Naive thymus-derived CD8-positive, alpha-beta T cell (primary cell): Measurements from ENCODE around the gene PCDHGA4. TPM values are rescaled to one million over a fixed set of nuclear protein-coding genes. Genes with fewer than 3 reads are reported as not detected.
"Not testable (repeated sequence)": the region's sequence is repeated elsewhere in the genome, so short reads cannot be mapped to it uniquely, and the experiment has no call there.

Source experiments
- ATAC-seq, 2 donors: fragments of 150-1000 bp; cut with Tn5 transposase in 1 of 2; sonication (Bioruptor Pico), chemical (Tn5 transposase) in 1 of 2; 1 replicate in 1 of 2; 2 replicates in 1 of 2; pipeline ENCODE4 v1.10.0; 2021; ENCODE audit warnings: mild to moderate bottlenecking in 2 of 2, moderate library complexity in 2 of 2
- POLR2A ChIA-PET: fragments of 350-600 bp; sonication (Branson Sonifier 250); formaldehyde crosslinking; loops from one replicate; lab custom pipeline; 2021; ENCODE audit warnings: antibody characterized with exemption; lab: Charles Lee
- DNase-seq, 10 donors: peaks; one replicate each; pipeline versions ENCODE4 v3.0.0 to v3.0.0-alpha.2; 2020 to 2022
- H3K27ac Mint-ChIP-seq, 10 donors: one replicate each; pipeline ENCODE4 v1.8.0; 2020 to 2022; ENCODE audit warnings: mild to moderate bottlenecking in 10 of 10, mixed read lengths in 10 of 10, moderate library complexity in 4 of 10, inconsistent platforms in 1 of 10
- H3K27me3 Mint-ChIP-seq, 5 donors: one replicate each; pipeline ENCODE4 v1.8.0; 2021 to 2022; ENCODE audit warnings: mixed read lengths in 5 of 5
- H3K36me3 Mint-ChIP-seq, 3 donors: one replicate each; pipeline ENCODE4 v1.8.0; 2020 to 2022; ENCODE audit warnings: mixed read lengths in 3 of 3, mild to moderate bottlenecking in 2 of 3, inconsistent platforms in 1 of 3
- H3K4me1 Mint-ChIP-seq, 4 donors: one replicate each; pipeline ENCODE4 v1.8.0; 2021 to 2022; ENCODE audit warnings: mixed read lengths in 4 of 4
- H3K4me3 Mint-ChIP-seq, 10 donors: one replicate each; pipeline ENCODE4 v1.8.0; 2020 to 2022; ENCODE audit warnings: mild to moderate bottlenecking in 10 of 10, mixed read lengths in 10 of 10, moderate library complexity in 6 of 10, inconsistent platforms in 1 of 10
- H3K9me3 Mint-ChIP-seq, 9 donors: one replicate each; pipeline ENCODE4 v1.8.0; 2020 to 2022; ENCODE audit warnings: mixed read lengths in 9 of 9, mild to moderate bottlenecking in 3 of 9, inconsistent platforms in 1 of 9, moderate library complexity in 1 of 9
- polyA plus RNA-seq, 3 donors: library from polyadenylated mRNA; unstranded; fragments of 300-500 nt; fragmentation: Illumina TruSeq; gene quantifications; one replicate each; pipeline ENCODE4 v1.2.3, GENCODE V29; 2021
- total RNA-seq, 8 experiments: library from RNA in 2 of 8; stranded (reverse) in 2 of 8; gene quantifications; one replicate each; pipeline ENCODE4 v1.2.3 and lab custom pipeline; 2021 to 2026

PCDHGA4 gene
- total and polyA plus RNA-seq, 5 experiments from 2014 or later = 0.11 to 0.34 TPM; not detected in 3

GRCh38 chr5:141389153-141390042 is 34.6 kb downstream of the PCDHGA4 start:
- DNase-seq = no peak

GRCh38 chr5:141392429-141393198 is 37.8 kb downstream of the PCDHGA4 start, which contains the start of gene PCDHGA8:
PCDHGA8 (plus strand) TSS chr5:141392633; CDS start chr5:141392814, 181 bp downstream.
- peaks cover 0 to 83% (median 38%) of the 10 kb centered on the region in 9 donors for H3K9me3 Mint-ChIP-seq
- H3K4me3 Mint-ChIP-seq = peak within 1 kb of the TSS in 1 of 10 donors; percentile 52
- DNase-seq (no peak), ATAC-seq (no peak)
- H3K27me3 Mint-ChIP-seq = peaks cover 41 to 87% (median 68%) of the 10 kb centered on the region in 5 donors
- H3K36me3 Mint-ChIP-seq = peaks cover 21 to 51% (median 35%) of the 10 kb centered on the region in 3 donors
- POLR2A ChIA-PET = interaction anchor here (0.6 kb wide), 1 partner anchor 497 kb away, joined by 5 read pairs; no protein-coding TSS in a partner anchor
- peaks cover 0 to 2% (median 0%) of the 10 kb centered on the region in 4 donors for H3K4me1 Mint-ChIP-seq
- H3K27ac Mint-ChIP-seq = peak within 1 kb of the TSS in 1 of 10 donors; percentile 67

More at GRCh38 chr5:141389153-141390042, 34.6 kb downstream of the PCDHGA4 start:
- Mint-ChIP-seq H3K9me3 (peaks cover 14 to 87% (median 51%) of the 10 kb centered on the region in 9 donors), H3K4me1 (peaks cover 0 to 2% (median 1%) of the 10 kb centered on the region in 4 donors), H3K4me3 (peak overlapping the region in 3 of 10 donors; percentile 29 to 71 (median 49)), H3K36me3 (peaks cover 23 to 57% (median 39%) of the 10 kb centered on the region in 3 donors), H3K27ac (no peak overlapping the region), H3K27me3 (peaks cover 44 to 92% (median 74%) of the 10 kb centered on the region in 5 donors)
- ATAC-seq = no peak
- POLR2A ChIA-PET = no interaction called here

- Mint-ChIP-seq H3K4me1 (peaks cover 0 to 2% (median 0%) of the 10 kb centered on the region in 4 donors), H3K27ac (no peak overlapping the region), H3K27me3 (peaks cover 39 to 84% (median 66%) of the 10 kb centered on the region in 5 donors), H3K4me3 (no peak overlapping the region), H3K9me3 (peaks cover 0 to 80% (median 38%) of the 10 kb centered on the region in 9 donors), H3K36me3 (peaks cover 20 to 50% (median 35%) of the 10 kb centered on the region in 3 donors)
- ATAC-seq (no peak), DNase-seq (no peak)
- POLR2A ChIA-PET = interaction anchor here (0.6 kb wide), 1 partner anchor 496 kb away, joined by 5 read pairs; no protein-coding TSS in a partner anchor
These were observed 38.4 kb downstream of the PCDHGA4 start for GRCh38 chr5:141393267-141393666.

DNA sequence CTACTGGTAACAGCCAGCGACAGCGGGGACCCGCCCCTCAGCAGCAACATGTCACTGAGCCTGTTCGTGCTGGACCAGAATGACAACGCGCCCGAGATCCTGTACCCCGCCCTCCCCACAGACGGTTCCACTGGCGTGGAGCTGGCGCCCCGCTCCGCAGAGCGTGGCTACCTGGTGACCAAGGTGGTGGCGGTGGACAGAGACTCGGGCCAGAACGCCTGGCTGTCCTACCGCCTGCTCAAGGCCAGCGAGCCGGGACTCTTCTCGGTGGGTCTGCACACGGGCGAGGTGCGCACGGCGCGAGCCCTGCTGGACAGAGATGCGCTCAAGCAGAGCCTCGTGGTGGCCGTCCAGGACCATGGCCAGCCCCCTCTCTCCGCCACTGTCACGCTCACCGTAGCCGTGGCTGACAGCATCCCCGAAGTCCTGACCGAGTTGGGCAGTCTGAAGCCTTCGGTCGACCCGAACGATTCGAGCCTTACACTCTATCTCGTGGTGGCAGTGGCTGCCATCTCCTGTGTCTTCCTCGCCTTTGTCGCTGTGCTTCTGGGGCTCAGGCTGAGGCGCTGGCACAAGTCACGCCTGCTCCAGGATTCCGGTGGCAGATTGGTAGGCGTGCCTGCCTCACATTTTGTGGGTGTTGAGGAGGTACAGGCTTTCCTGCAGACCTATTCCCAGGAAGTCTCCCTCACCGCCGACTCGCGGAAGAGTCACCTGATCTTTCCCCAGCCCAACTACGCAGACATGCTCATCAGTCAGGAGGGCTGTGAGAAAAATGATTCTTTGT is 39.8 kb downstream of the PCDHGA4 start:
- H3K27ac Mint-ChIP-seq = peak overlapping the region in 1 of 10 donors; percentile 24
- H3K4me3 Mint-ChIP-seq, POLR2A ChIA-PET, H3K4me1 Mint-ChIP-seq, DNase-seq, ATAC-seq: not testable (repeated sequence)
- H3K36me3 Mint-ChIP-seq = peaks cover 19 to 49% (median 37%) of the 10 kb centered on the region in 3 donors
- peaks cover 40 to 83% (median 67%) of the 10 kb centered on the region in 5 donors for H3K27me3 Mint-ChIP-seq
- H3K9me3 Mint-ChIP-seq = peaks cover 0 to 77% (median 37%) of the 10 kb centered on the region in 9 donors

- peak within 1 kb of the TSS; percentile 38 to 67 (median 57) for H3K4me3 Mint-ChIP-seq
- H3K27me3 Mint-ChIP-seq = peaks cover 38 to 80% (median 58%) of the 10 kb centered on the region in 5 donors
- H3K4me1 Mint-ChIP-seq, POLR2A ChIA-PET: not testable (repeated sequence)
- peaks cover 19 to 49% (median 29%) of the 10 kb centered on the region in 3 donors for H3K36me3 Mint-ChIP-seq
- H3K9me3 Mint-ChIP-seq = peaks cover 0 to 71% (median 31%) of the 10 kb centered on the region in 9 donors
- H3K27ac Mint-ChIP-seq = peak within 1 kb of the TSS in 1 of 10 donors; percentile 79
- ATAC-seq = peak; percentile 84 to 85
- peak in 4 of 10 donors; percentile 18 to 50 (median 34) for DNase-seq
These were observed 43.1 kb downstream of the PCDHGA4 start, which contains the start of gene PCDHGB5 for GRCh38 chr5:141397756-141398551. PCDHGB5 (plus strand) TSS chr5:141397947; CDS start chr5:141398128, 181 bp downstream.

- peaks cover 0 to 71% (median 29%) of the 10 kb centered on the region in 9 donors for H3K9me3 Mint-ChIP-seq
- H3K4me3 Mint-ChIP-seq = no peak overlapping the region
- H3K4me1 Mint-ChIP-seq = no peaks in the 10 kb centered on the region
- ATAC-seq = no peak
- peaks cover 40 to 80% (median 61%) of the 10 kb centered on the region in 5 donors for H3K27me3 Mint-ChIP-seq
- POLR2A ChIA-PET = no interaction called here
- peak overlapping the region in 1 of 10 donors; percentile 79 for H3K27ac Mint-ChIP-seq
- peaks cover 18 to 48% (median 26%) of the 10 kb centered on the region in 3 donors for H3K36me3 Mint-ChIP-seq
- DNase-seq = no peak
These were observed 43.8 kb downstream of the PCDHGA4 start for GRCh38 chr5:141398608-141399007.

DNA sequence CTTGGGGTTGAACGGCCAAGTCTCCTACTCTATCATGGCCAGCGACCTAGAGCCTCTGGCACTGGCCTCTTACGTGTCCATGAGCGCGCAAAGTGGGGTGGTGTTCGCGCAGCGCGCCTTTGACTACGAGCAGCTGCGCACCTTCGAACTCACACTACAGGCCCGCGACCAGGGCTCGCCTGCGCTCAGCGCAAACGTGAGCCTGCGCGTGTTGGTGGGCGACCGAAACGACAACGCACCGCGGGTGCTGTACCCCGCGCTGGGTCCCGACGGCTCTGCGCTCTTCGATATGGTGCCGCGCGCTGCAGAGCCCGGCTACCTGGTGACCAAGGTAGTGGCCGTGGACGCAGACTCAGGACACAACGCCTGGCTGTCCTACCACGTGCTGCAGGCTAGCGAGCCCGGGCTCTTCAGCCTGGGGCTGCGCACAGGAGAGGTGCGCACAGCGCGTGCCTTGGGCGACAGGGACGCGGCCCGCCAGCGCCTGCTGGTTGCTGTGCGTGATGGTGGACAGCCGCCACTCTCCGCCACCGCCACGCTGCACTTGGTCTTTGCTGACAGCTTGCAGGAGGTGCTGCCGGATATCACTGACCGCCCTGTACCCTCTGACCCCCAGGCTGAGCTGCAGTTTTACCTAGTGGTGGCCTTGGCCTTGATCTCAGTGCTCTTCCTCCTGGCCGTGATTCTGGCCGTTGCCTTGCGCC is 44.9 kb downstream of the PCDHGA4 start:
- POLR2A ChIA-PET = no interaction called here
- peaks cover 0 to 72% (median 26%) of the 10 kb centered on the region in 9 donors for H3K9me3 Mint-ChIP-seq
- DNase-seq (no peak), ATAC-seq (no peak)
- H3K27ac Mint-ChIP-seq = peak overlapping the region in 2 of 10 donors; percentile 21 to 33
- H3K36me3 Mint-ChIP-seq = peaks cover 14 to 50% (median 29%) of the 10 kb centered on the region in 3 donors
- peak overlapping the region in 3 of 10 donors; percentile 7 to 36 (median 17) for H3K4me3 Mint-ChIP-seq
- peaks cover 42 to 80% (median 63%) of the 10 kb centered on the region in 5 donors for H3K27me3 Mint-ChIP-seq
- no peaks in the 10 kb centered on the region for H3K4me1 Mint-ChIP-seq

- peaks cover 0 to 73% (median 30%) of the 10 kb centered on the region in 9 donors for H3K9me3 Mint-ChIP-seq
- H3K36me3 Mint-ChIP-seq = peaks cover 7 to 45% (median 24%) of the 10 kb centered on the region in 3 donors
- peak within 1 kb of the TSS; percentile 43 to 77 (median 60) for H3K4me3 Mint-ChIP-seq
- H3K27me3 Mint-ChIP-seq = peaks cover 45 to 84% (median 63%) of the 10 kb centered on the region in 5 donors
- no peak within 1 kb of the TSS for H3K27ac Mint-ChIP-seq
- no peaks in the 10 kb centered on the region for H3K4me1 Mint-ChIP-seq
- no peak for ATAC-seq
- no peak for DNase-seq
- POLR2A ChIA-PET = no interaction called here
These were observed 47.9 kb downstream of the PCDHGA4 start, which contains the start of gene PCDHGA9 for GRCh38 chr5:141402553-141403243. PCDHGA9 (plus strand) TSS chr5:141402778; CDS start chr5:141402953, 175 bp downstream.

DNA sequence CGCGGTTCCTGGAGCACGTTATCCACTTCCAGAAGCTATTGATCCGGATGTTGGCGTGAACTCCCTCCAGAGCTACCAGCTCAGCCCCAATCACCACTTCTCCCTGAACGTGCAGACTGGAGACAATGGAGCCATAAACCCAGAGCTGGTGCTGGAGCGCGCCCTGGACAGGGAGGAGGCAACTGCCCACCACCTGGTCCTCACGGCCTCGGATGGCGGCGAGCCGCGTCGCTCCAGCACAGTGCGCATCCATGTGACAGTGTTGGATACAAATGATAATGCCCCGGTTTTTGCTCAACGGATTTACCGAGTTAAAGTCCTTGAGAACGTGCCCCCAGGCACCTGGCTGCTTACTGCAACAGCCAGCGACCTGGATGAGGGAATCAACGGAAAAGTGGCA is 48.6 kb downstream of the PCDHGA4 start:
- H3K27ac Mint-ChIP-seq = no peak overlapping the region
- POLR2A ChIA-PET = no interaction called here
- peaks cover 0 to 2% (median 2%) of the 10 kb centered on the region in 4 donors for H3K4me1 Mint-ChIP-seq
- DNase-seq = no peak
- H3K9me3 Mint-ChIP-seq = peaks cover 0 to 80% (median 34%) of the 10 kb centered on the region in 9 donors
- H3K36me3 Mint-ChIP-seq = peaks cover 7 to 50% (median 25%) of the 10 kb centered on the region in 3 donors
- no peak for ATAC-seq
- peaks cover 50 to 91% (median 67%) of the 10 kb centered on the region in 5 donors for H3K27me3 Mint-ChIP-seq
- peak overlapping the region in 1 of 10 donors; percentile 7 for H3K4me3 Mint-ChIP-seq
